WTC11 (cell line): ENCODE data around the gene ZDHHC7. TPM values are rescaled to one million over a fixed set of nuclear protein-coding genes. Genes with fewer than 3 reads are reported as not detected.
A peak's percentile ranks its signal among the peaks of the same experiment; 100 is the strongest.

Source experiments
- ATAC-seq: fragments of 200-7000 bp; cut with Tn5 transposase; 2 replicates; pipeline ENCODE4 v1.10.0; 2021; ENCODE audit warnings: mild to moderate bottlenecking, moderate library complexity
- CTCF ChIA-PET: fragments of 300-600 bp; sonication (Branson Sonifier 250); formaldehyde crosslinking; loops from one replicate; lab custom pipeline; 2021; ENCODE audit warnings: antibody characterized with exemption; lab: Charles Lee
- POLR2A ChIA-PET: fragments of 350-600 bp; sonication (Branson Sonifier 250); formaldehyde crosslinking; loops from one replicate; lab custom pipeline; 2021; ENCODE audit warnings: antibody characterized with exemption; lab: Charles Lee
- DNase-seq: peaks from one replicate; pipeline ENCODE4 v3.0.0; 2021; ENCODE audit warnings: low spot score
- H3K27ac Mint-ChIP-seq: 2 replicates; pipeline ENCODE4 v1.8.0; 2021; ENCODE audit warnings: mixed read lengths
- H3K27me3 Mint-ChIP-seq: 2 replicates; pipeline ENCODE4 v1.8.0; 2021; ENCODE audit warnings: low read depth, mild to moderate bottlenecking, moderate library complexity, mixed read lengths
- H3K36me3 Mint-ChIP-seq: 2 replicates; pipeline ENCODE4 v1.8.0; 2021; ENCODE audit warnings: mixed read lengths
- H3K4me1 Mint-ChIP-seq: 2 replicates; pipeline ENCODE4 v1.8.0; 2022; ENCODE audit warnings: mixed read lengths
- H3K4me3 Mint-ChIP-seq: 2 replicates; pipeline ENCODE4 v1.8.0; 2021; ENCODE audit warnings: mild to moderate bottlenecking, moderate library complexity, mixed read lengths
- H3K9me3 Mint-ChIP-seq: 2 replicates; pipeline ENCODE4 v1.8.0; 2021; ENCODE audit warnings: mixed read lengths
- CREB1 ChIP-seq: sonication (generic); formaldehyde crosslinking; IDR thresholded peaks from 2 replicates; pipeline ENCODE4 v1.8.0; 2023; ENCODE audit warnings: mild to moderate bottlenecking, missing genetic modification reagents
- CREM ChIP-seq: sonication (generic); formaldehyde crosslinking; IDR thresholded peaks from 2 replicates; pipeline ENCODE4 v1.8.1; 2022; ENCODE audit warnings: mild to moderate bottlenecking, missing genetic modification reagents, moderate library complexity
- EMX1 ChIP-seq: fragments of 250-450 bp; sonication (Bioruptor Pico); IDR thresholded peaks from 2 replicates; pipeline ENCODE4 v1.8.0; 2021; ENCODE audit warnings: mild to moderate bottlenecking
- ETV6 ChIP-seq: sonication (generic); formaldehyde crosslinking; IDR thresholded peaks from 2 replicates; pipeline ENCODE4 v1.8.1; 2022; ENCODE audit warnings: mild to moderate bottlenecking, missing genetic modification reagents
- FOXK1 ChIP-seq: sonication (generic); formaldehyde crosslinking; IDR thresholded peaks from 2 replicates; pipeline ENCODE4 v1.8.0; 2022; ENCODE audit warnings: mild to moderate bottlenecking, moderate library complexity, missing genetic modification reagents
- FOXP1 ChIP-seq: sonication (generic); formaldehyde crosslinking; IDR thresholded peaks from 2 replicates; pipeline ENCODE4 v1.8.0; 2022; ENCODE audit warnings: missing genetic modification reagents, mild to moderate bottlenecking, moderate library complexity, borderline replicate concordance
- GRHL2 ChIP-seq: fragments of 250-450 bp; sonication (Bioruptor Pico); IDR thresholded peaks from 2 replicates; pipeline ENCODE4 v1.8.0; 2022; ENCODE audit warnings: mild to moderate bottlenecking, moderate library complexity; ENCODE audit not compliant: insufficient replicate concordance, severe bottlenecking
- JAZF1 ChIP-seq: fragments of 250-450 bp; sonication (Bioruptor Pico); IDR thresholded peaks from 2 replicates; pipeline ENCODE4 v1.9.0; 2021; ENCODE audit warnings: moderate library complexity, mild to moderate bottlenecking, inconsistent platforms
- NFYB ChIP-seq: sonication (generic); formaldehyde crosslinking; conservative IDR thresholded peaks from 2 replicates; pipeline ENCODE4 v1.8.0; 2022; ENCODE audit warnings: low read depth, missing genetic modification reagents
- NR2C2 ChIP-seq: sonication (generic); formaldehyde crosslinking; IDR thresholded peaks from 2 replicates; pipeline ENCODE4 v1.8.0; 2022; ENCODE audit warnings: mild to moderate bottlenecking, missing genetic modification reagents
- RORB ChIP-seq: fragments of 250-450 bp; sonication (Bioruptor Pico); IDR thresholded peaks from 2 replicates; pipeline ENCODE4 v1.9.0; 2021; ENCODE audit warnings: mild to moderate bottlenecking
- SMAD4 ChIP-seq: sonication (generic); formaldehyde crosslinking; IDR thresholded peaks from 2 replicates; pipeline ENCODE4 v1.8.0; 2022; ENCODE audit warnings: mild to moderate bottlenecking, missing genetic modification reagents
- SP1 ChIP-seq: sonication (generic); formaldehyde crosslinking; conservative IDR thresholded peaks from 2 replicates; pipeline ENCODE4 v1.8.1; 2022; ENCODE audit warnings: missing genetic modification reagents
- TCF7 ChIP-seq: sonication (generic); formaldehyde crosslinking; IDR thresholded peaks from 2 replicates; pipeline ENCODE4 v1.8.0; 2022; ENCODE audit warnings: mild to moderate bottlenecking, low read depth, missing genetic modification reagents, moderate library complexity
- total RNA-seq: library from RNA; stranded (reverse); gene quantifications from 3 replicates; pipeline ENCODE4 v1.2.3, GENCODE V29; 2021
- TF ChIP-seq, protein P1 (sequence below): fragments of 250-450 bp; sonication (Bioruptor Pico); IDR thresholded peaks from 2 replicates; pipeline ENCODE4 v1.9.0; 2021; ENCODE audit warnings: moderate library complexity, mild to moderate bottlenecking, inconsistent platforms, borderline replicate concordance
- TF ChIP-seq, protein P2 (sequence below): sonication (generic); formaldehyde crosslinking; IDR thresholded peaks from 2 replicates; pipeline ENCODE4 v1.8.1; 2022; ENCODE audit warnings: low read depth, mild to moderate bottlenecking, moderate library complexity, missing genetic modification reagents, borderline replicate concordance
- TF ChIP-seq, protein P3 (sequence below): sonication (generic); formaldehyde crosslinking; IDR thresholded peaks from 2 replicates; pipeline ENCODE4 v1.8.1; 2023; ENCODE audit warnings: mild to moderate bottlenecking, missing genetic modification reagents
- TF ChIP-seq, protein P4 (sequence below): fragments of 250-450 bp; sonication (Bioruptor Pico); conservative IDR thresholded peaks from 2 replicates; pipeline ENCODE4 v1.9.0; 2021; ENCODE audit warnings: mild to moderate bottlenecking
- TF ChIP-seq, protein P5 (sequence below): sonication (generic); formaldehyde crosslinking; IDR thresholded peaks from 2 replicates; pipeline ENCODE4 v1.8.1; 2023; ENCODE audit warnings: mild to moderate bottlenecking, missing genetic modification reagents
- TF ChIP-seq, protein P6 (sequence below): sonication (generic); formaldehyde crosslinking; IDR thresholded peaks from 2 replicates; pipeline ENCODE4 v1.8.1; 2022; ENCODE audit warnings: mild to moderate bottlenecking, missing genetic modification reagents, moderate library complexity, borderline replicate concordance
- TF ChIP-seq, protein P7 (sequence below): sonication (generic); formaldehyde crosslinking; IDR thresholded peaks from 2 replicates; pipeline ENCODE4 v1.8.1; 2022; ENCODE audit warnings: low read depth, missing genetic modification reagents, borderline replicate concordance

ZDHHC7 gene
- total RNA-seq, 1 experiment from 2014 or later = 38.7 TPM

DNA sequence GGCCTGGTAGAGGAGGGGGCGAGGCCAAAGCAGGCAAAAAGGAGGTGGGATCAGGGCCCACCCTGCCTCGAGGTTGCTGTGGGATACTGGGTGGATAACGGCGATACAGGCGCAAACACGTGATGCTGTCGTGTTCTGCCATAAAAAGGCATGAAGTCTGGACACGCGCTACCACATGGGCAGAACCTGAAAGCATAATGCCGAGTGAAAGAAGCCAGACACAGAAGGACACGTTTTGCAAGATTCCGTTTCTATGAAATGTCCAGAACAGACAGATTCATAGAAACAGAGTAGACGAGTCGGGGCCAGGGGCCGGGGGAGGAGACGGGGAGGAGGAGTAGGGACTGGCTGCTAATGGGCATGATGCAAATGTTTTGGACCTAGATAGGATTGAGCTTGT is 43.5 kb downstream of the ZDHHC7 start:
- ATAC-seq (no peak), DNase-seq (no peak)
- Mint-ChIP-seq H3K36me3 (no peaks in the 10 kb centered on the region), H3K4me1 (peaks cover 6% of the 10 kb centered on the region), H3K27me3 (no peaks in the 10 kb centered on the region), H3K4me3 (no peak overlapping the region), H3K27ac (no peak overlapping the region), H3K9me3 (peaks cover 9% of the 10 kb centered on the region)
- ChIA-PET CTCF (interaction anchor here (1.1 to 2.3 kb wide), 5 partner anchors 14 to 213 kb away, joined by 3 to 28 read pairs (median 5); no protein-coding TSS in a partner anchor), POLR2A (interaction anchor here (0.7 kb wide), 1 partner anchor 59 kb away, joined by 3 read pairs; no protein-coding TSS in a partner anchor)
- TF ChIP-seq FOXK1 (no peak), RORB (CRISPR knock-in tag) (no peak), CREB1 (CRISPR knock-in tag) (no peak), JAZF1 (CRISPR knock-in tag) (no peak), SP1 (CRISPR knock-in tag) (no peak), NFYB (no peak), CREM (no peak)
- TF ChIP-seq, protein P1, sequence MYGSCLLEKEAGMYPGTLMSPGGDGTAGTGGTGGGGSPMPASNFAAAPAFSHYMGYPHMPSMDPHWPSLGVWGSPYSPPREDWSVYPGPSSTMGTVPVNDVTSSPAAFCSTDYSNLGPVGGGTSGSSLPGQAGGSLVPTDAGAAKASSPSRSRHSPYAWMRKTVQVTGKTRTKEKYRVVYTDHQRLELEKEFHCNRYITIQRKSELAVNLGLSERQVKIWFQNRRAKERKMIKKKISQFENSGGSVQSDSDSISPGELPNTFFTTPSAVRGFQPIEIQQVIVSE (CRISPR knock-in tag) = no peak
- TF ChIP-seq, protein P2, sequence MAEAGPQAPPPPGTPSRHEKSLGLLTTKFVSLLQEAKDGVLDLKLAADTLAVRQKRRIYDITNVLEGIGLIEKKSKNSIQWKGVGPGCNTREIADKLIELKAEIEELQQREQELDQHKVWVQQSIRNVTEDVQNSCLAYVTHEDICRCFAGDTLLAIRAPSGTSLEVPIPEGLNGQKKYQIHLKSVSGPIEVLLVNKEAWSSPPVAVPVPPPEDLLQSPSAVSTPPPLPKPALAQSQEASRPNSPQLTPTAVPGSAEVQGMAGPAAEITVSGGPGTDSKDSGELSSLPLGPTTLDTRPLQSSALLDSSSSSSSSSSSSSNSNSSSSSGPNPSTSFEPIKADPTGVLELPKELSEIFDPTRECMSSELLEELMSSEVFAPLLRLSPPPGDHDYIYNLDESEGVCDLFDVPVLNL (CRISPR knock-in tag) = no peak
- TF ChIP-seq, protein P3, sequence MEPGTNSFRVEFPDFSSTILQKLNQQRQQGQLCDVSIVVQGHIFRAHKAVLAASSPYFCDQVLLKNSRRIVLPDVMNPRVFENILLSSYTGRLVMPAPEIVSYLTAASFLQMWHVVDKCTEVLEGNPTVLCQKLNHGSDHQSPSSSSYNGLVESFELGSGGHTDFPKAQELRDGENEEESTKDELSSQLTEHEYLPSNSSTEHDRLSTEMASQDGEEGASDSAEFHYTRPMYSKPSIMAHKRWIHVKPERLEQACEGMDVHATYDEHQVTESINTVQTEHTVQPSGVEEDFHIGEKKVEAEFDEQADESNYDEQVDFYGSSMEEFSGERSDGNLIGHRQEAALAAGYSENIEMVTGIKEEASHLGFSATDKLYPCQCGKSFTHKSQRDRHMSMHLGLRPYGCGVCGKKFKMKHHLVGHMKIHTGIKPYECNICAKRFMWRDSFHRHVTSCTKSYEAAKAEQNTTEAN = no peak
- TF ChIP-seq, protein P4, sequence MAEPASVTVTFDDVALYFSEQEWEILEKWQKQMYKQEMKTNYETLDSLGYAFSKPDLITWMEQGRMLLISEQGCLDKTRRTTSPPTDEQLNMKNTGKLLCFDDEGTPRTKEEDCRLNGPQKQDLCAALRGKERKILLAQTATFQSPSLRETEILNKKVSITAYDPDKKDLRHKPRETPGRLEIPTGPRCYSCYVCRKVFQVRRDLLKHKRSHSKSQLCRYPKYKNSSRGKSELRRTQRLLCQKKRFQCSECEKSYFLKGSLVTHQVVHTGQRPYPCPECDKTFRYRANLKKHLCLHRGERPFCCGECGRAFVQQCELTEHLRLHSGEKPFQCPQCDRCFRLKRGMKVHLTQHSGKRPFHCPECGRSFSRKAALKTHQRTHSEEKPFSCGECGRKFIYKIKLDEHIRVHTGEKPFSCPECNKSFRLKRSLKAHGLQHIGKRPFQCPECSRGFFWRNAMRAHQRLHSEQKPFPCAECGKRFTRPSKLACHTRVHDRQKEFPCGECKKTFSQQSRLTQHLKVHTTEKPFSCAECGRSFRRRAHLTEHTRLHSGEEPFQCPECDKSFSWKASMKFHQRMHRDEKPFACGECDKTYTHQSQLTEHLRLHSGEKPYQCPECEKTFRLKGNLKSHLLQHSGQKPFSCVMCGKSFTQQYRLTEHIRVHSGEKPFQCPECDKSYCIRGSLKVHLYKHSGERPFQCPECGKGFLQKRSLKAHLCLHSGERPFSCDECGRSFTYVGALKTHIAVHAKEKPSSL = no peak
- TF ChIP-seq, protein P5, sequence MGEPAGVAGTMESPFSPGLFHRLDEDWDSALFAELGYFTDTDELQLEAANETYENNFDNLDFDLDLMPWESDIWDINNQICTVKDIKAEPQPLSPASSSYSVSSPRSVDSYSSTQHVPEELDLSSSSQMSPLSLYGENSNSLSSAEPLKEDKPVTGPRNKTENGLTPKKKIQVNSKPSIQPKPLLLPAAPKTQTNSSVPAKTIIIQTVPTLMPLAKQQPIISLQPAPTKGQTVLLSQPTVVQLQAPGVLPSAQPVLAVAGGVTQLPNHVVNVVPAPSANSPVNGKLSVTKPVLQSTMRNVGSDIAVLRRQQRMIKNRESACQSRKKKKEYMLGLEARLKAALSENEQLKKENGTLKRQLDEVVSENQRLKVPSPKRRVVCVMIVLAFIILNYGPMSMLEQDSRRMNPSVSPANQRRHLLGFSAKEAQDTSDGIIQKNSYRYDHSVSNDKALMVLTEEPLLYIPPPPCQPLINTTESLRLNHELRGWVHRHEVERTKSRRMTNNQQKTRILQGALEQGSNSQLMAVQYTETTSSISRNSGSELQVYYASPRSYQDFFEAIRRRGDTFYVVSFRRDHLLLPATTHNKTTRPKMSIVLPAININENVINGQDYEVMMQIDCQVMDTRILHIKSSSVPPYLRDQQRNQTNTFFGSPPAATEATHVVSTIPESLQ = no peak

DNA sequence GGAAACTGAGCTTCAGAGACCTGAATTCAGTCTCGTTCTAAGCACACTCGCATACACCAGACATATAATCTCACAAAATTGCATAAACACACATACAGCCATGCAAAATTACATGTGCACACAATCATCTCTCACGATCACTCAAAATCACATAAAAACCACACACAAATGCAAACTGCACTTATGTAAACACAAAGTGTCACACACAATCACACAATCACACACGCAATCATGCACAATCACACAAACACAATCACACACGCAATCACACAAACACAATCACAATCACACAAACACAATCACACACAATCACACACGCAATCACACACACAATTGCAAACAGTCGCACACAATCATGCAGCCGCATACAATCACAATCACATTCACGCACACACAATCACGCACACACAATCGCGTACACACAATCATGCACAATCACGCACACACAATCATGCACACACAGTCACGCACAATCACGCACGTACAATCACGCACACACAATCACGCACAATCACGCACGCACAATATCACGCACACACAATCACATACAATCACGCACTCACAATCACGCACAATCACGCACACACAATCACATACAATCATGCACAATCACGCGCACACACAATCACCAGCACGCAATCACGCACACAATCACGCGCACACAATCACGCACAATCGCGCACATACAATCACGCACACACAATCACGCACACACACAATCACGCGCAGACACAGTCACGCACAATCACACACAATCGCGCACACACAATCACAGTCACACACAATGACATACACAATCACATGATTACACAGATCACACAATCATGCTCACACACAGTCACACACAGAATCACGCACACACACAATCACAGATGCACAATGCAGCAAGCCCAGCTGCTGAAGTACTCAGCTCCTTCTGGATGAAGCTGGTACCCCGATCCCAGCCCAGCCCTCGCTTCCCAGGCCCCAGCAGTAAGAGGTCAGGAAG is 45.6 kb downstream of the ZDHHC7 start:
- no peaks in the 10 kb centered on the region for H3K36me3 Mint-ChIP-seq
- H3K27me3 Mint-ChIP-seq = no peaks in the 10 kb centered on the region
- no peak overlapping the region for H3K4me3 Mint-ChIP-seq
- peaks cover 8% of the 10 kb centered on the region for H3K4me1 Mint-ChIP-seq
- ChIA-PET CTCF (interaction anchor here (1.0 to 1.9 kb wide), 6 partner anchors 12 to 240 kb away, joined by 3 to 10 read pairs (median 4); no protein-coding TSS in a partner anchor), POLR2A (interaction anchor here (0.5 kb wide), 1 partner anchor 620 kb away, joined by 6 read pairs; no protein-coding TSS in a partner anchor)
- DNase-seq (no peak), ATAC-seq (no peak)
- peaks cover 9% of the 10 kb centered on the region for H3K9me3 Mint-ChIP-seq
- H3K27ac Mint-ChIP-seq = peak overlapping the region; percentile 47
- TF ChIP-seq, protein P1 (CRISPR knock-in tag) = no peak
- no peak for TF ChIP-seq GRHL2 (CRISPR knock-in tag)
- TF ChIP-seq, protein P6, sequence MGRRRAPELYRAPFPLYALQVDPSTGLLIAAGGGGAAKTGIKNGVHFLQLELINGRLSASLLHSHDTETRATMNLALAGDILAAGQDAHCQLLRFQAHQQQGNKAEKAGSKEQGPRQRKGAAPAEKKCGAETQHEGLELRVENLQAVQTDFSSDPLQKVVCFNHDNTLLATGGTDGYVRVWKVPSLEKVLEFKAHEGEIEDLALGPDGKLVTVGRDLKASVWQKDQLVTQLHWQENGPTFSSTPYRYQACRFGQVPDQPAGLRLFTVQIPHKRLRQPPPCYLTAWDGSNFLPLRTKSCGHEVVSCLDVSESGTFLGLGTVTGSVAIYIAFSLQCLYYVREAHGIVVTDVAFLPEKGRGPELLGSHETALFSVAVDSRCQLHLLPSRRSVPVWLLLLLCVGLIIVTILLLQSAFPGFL = peak; percentile 24; the same call in 1 of the 2 replicates
- TF ChIP-seq SMAD4 (CRISPR knock-in tag) = peak; percentile 94
- TF ChIP-seq TCF7 (CRISPR knock-in tag) = peak; percentile 86; the same call in 1 of the 2 replicates
- TF ChIP-seq, protein P7, sequence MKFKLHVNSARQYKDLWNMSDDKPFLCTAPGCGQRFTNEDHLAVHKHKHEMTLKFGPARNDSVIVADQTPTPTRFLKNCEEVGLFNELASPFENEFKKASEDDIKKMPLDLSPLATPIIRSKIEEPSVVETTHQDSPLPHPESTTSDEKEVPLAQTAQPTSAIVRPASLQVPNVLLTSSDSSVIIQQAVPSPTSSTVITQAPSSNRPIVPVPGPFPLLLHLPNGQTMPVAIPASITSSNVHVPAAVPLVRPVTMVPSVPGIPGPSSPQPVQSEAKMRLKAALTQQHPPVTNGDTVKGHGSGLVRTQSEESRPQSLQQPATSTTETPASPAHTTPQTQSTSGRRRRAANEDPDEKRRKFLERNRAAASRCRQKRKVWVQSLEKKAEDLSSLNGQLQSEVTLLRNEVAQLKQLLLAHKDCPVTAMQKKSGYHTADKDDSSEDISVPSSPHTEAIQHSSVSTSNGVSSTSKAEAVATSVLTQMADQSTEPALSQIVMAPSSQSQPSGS (CRISPR knock-in tag) = no peak
- TF ChIP-seq EMX1 (CRISPR knock-in tag) = no peak
- peak; percentile 61; the same call in 1 of the 2 replicates for TF ChIP-seq NR2C2
- no peak for TF ChIP-seq SP1 (CRISPR knock-in tag)
- TF ChIP-seq ETV6 (CRISPR knock-in tag) = no peak
- 0 out of 2 replicates have a peak, but pooled peaks have one; percentile 46 for TF ChIP-seq FOXP1 (CRISPR knock-in tag)
